Peyer's patch (tissue), 4 donors: ENCODE results near the gene COPZ2. TPM values are rescaled to one million over a fixed set of nuclear protein-coding genes. Genes with fewer than 3 reads are reported as not detected.

ENCODE experiments used
- DNase-seq, 3 donors: peaks; one replicate each; pipeline ENCODE4 v3.0.0-alpha.2; 2017 to 2019
- H3K27ac ChIP-seq, 4 donors: fragments of 200-600 bp; sonication (generic); one replicate each; pipeline ENCODE4 v1.5.1; 2016 to 2019
- H3K27me3 ChIP-seq, 2 donors: fragments of 200-600 bp; sonication (generic); one replicate each; pipeline ENCODE4 v1.5.1; 2019
- H3K36me3 ChIP-seq, 3 donors: fragments of 200-600 bp; sonication (generic); one replicate each; pipeline ENCODE4 v1.5.1; 2016 to 2019
- H3K4me1 ChIP-seq, 4 donors: fragments of 200-600 bp; sonication (generic); one replicate each; pipeline ENCODE4 v1.5.1; 2016 to 2019
- H3K4me3 ChIP-seq, 4 donors: fragments of 200-600 bp; sonication (generic); 1 replicate in 3 of 4; 2 replicates in 1 of 4; pipeline ENCODE4 v1.5.1; 2016 to 2019; ENCODE audit warnings: mild to moderate bottlenecking in 1 of 4
- H3K9me3 ChIP-seq, 4 donors: fragments of 200-600 bp; sonication (generic); one replicate each; pipeline ENCODE4 v1.5.1; 2016 to 2019; ENCODE audit warnings: mild to moderate bottlenecking in 1 of 4
- CTCF ChIP-seq, 6 experiments: fragments of 450-650 bp in 4 of 6; fragments of 200-600 bp in 2 of 6; sonication (generic) in 1 of 6; IDR thresholded peaks; one replicate each; pipeline ENCODE4 v1.5.1; 2017 to 2019; ENCODE audit warnings: antibody characterized with exemption in 6 of 6, mild to moderate bottlenecking in 3 of 6, moderate library complexity in 1 of 6
- POLR2A ChIP-seq, 2 donors: fragments of 450-650 bp; IDR thresholded peaks; one replicate each; pipeline ENCODE4 v1.5.1; 2017; ENCODE audit warnings: antibody characterized with exemption in 2 of 2, mild to moderate bottlenecking in 2 of 2, moderate library complexity in 2 of 2
- total RNA-seq, 4 donors: library from RNA; depleted of rRNA; stranded (reverse); fragments of >200 nt; gene quantifications; one replicate each; pipeline ENCODE4 v1.1.0, GENCODE V29; 2016

The COPZ2 gene
- total RNA-seq, 4 donors from 2014 or later = 2.2 to 27.2 (median 7.0) TPM

GRCh38 chr17:48026502-48027321, 10.9 kb downstream of the COPZ2 start:
- Histone ChIP-seq H3K36me3 (no peaks in the 10 kb centered on the region), H3K4me1 (peaks cover 3 to 37% (median 14%) of the 10 kb centered on the region in 4 donors), H3K4me3 (no peak overlapping the region), H3K27ac (no peak overlapping the region), H3K9me3 (no peaks in the 10 kb centered on the region), H3K27me3 (peaks cover 0 to 11% of the 10 kb centered on the region in 2 donors)
- DNase-seq = peak; percentile 78 to 89 (median 80)
- no peak for TF ChIP-seq POLR2A (IDR thresholded peaks at IDR 0.05)
- peak; percentile 70 to 85 (median 81) for TF ChIP-seq CTCF (IDR thresholded peaks at IDR 0.05)

GRCh38 chr17:48025904-48026501, 11.6 kb downstream of the COPZ2 start:
- H3K4me1 ChIP-seq = peaks cover 3 to 37% (median 14%) of the 10 kb centered on the region in 4 donors
- no peaks in the 10 kb centered on the region for H3K9me3 ChIP-seq
- peaks cover 0 to 11% of the 10 kb centered on the region in 2 donors for H3K27me3 ChIP-seq
- TF ChIP-seq CTCF (IDR thresholded peaks at IDR 0.05) (no peak), POLR2A (IDR thresholded peaks at IDR 0.05) (no peak)
- peak overlapping the region in 2 of 4 donors; percentile 49 to 60 for H3K4me3 ChIP-seq
- H3K27ac ChIP-seq = peak overlapping the region in 2 of 4 donors; percentile 45 to 65
- H3K36me3 ChIP-seq = no peaks in the 10 kb centered on the region
- DNase-seq = no peak

- peaks cover 0 to 11% of the 10 kb centered on the region in 2 donors for H3K27me3 ChIP-seq
- peak; percentile 97 to 99 (median 99) for DNase-seq
- no peaks in the 10 kb centered on the region for H3K9me3 ChIP-seq
- H3K4me3 ChIP-seq = peak overlapping the region; percentile 28 to 60 (median 52)
- H3K27ac ChIP-seq = peak overlapping the region in 3 of 4 donors; percentile 63 to 79 (median 65)
- H3K36me3 ChIP-seq = no peaks in the 10 kb centered on the region
- TF ChIP-seq POLR2A (IDR thresholded peaks at IDR 0.05) (peak in 1 of 2 donors; percentile 30), CTCF (IDR thresholded peaks at IDR 0.05) (peak; percentile 51 to 93 (median 89))
- peaks cover 3 to 37% (median 14%) of the 10 kb centered on the region in 4 donors for H3K4me1 ChIP-seq
These were observed 12.3 kb downstream of the COPZ2 start for GRCh38 chr17:48025040-48025903.

GRCh38 chr17:48024149-48025039, 13.2 kb downstream of the COPZ2 start:
- peak in 2 of 3 donors; percentile 70 to 71 for DNase-seq
- no peak for TF ChIP-seq CTCF (IDR thresholded peaks at IDR 0.05)
- TF ChIP-seq POLR2A (IDR thresholded peaks at IDR 0.05) = no peak
- peaks cover 3 to 37% (median 14%) of the 10 kb centered on the region in 4 donors for H3K4me1 ChIP-seq
- H3K4me3 ChIP-seq = peak overlapping the region; percentile 20 to 60 (median 52)
- peaks cover 0 to 11% of the 10 kb centered on the region in 2 donors for H3K27me3 ChIP-seq
- peak overlapping the region in 2 of 4 donors; percentile 63 to 79 for H3K27ac ChIP-seq
- no peaks in the 10 kb centered on the region for H3K36me3 ChIP-seq
- no peaks in the 10 kb centered on the region for H3K9me3 ChIP-seq
